Calu3 (cell line): ENCODE data around the gene HMCN2. TPM values are rescaled to one million over a fixed set of nuclear protein-coding genes. Genes with fewer than 3 reads are reported as not detected.

ENCODE experiments used
- BruUV-seq: library from RNA; stranded (reverse); fragments of 400-500 nt; replicated peaks from 2 replicates; lab custom pipeline; 2021; lab: Mats Ljungman, UMichigan
- CTCF ChIA-PET: fragments of 300-600 bp; sonication (Branson Sonifier 250); formaldehyde crosslinking; loops from one replicate; lab custom pipeline; 2022; ENCODE audit warnings: antibody characterized with exemption; lab: Charles Lee
- DNase-seq: peaks from one replicate; pipeline ENCODE4 v3.0.0; 2022
- H3K27ac Mint-ChIP-seq: one replicate; pipeline ENCODE4 v1.8.0; 2022; ENCODE audit warnings: mixed read lengths; ENCODE audit not compliant: unreplicated experiment
- H3K27me3 Mint-ChIP-seq: one replicate; pipeline ENCODE4 v1.8.0; 2022; ENCODE audit warnings: mixed read lengths; ENCODE audit not compliant: unreplicated experiment
- H3K36me3 Mint-ChIP-seq: one replicate; pipeline ENCODE4 v1.8.0; 2022; ENCODE audit warnings: mild to moderate bottlenecking, moderate library complexity, mixed read lengths; ENCODE audit not compliant: insufficient read depth, unreplicated experiment
- H3K4me1 Mint-ChIP-seq: one replicate; pipeline ENCODE4 v1.8.0; 2022; ENCODE audit warnings: mild to moderate bottlenecking, low read depth, mixed read lengths; ENCODE audit not compliant: unreplicated experiment
- H3K4me3 Mint-ChIP-seq: one replicate; pipeline ENCODE4 v1.8.0; 2022; ENCODE audit warnings: mild to moderate bottlenecking, low read depth, moderate library complexity, mixed read lengths; ENCODE audit not compliant: unreplicated experiment
- H3K9me3 Mint-ChIP-seq: one replicate; pipeline ENCODE4 v1.8.0; 2022; ENCODE audit warnings: low read depth, mixed read lengths; ENCODE audit not compliant: unreplicated experiment
- intact Hi-C: fragments of 100-400 bp; cut with micrococcal nuclease; formaldehyde crosslinking; loops from one replicate; pipeline ENCODE4 v1.10.0; 2022; ENCODE audit not compliant: unreplicated experiment
- total RNA-seq: library from RNA; stranded (reverse); gene quantifications from 2 replicates; pipeline ENCODE4 v1.2.3, GENCODE V29; 2022
- TF ChIP-seq, protein P1 (sequence below): fragments of 200-600 bp; IDR thresholded peaks from one replicate; pipeline ENCODE4 v1.8.0; 2022; ENCODE audit warnings: antibody characterized with exemption; ENCODE audit not compliant: unreplicated experiment

The HMCN2 gene
- total RNA-seq, 1 experiment from 2014 or later, result not detected

DNA sequence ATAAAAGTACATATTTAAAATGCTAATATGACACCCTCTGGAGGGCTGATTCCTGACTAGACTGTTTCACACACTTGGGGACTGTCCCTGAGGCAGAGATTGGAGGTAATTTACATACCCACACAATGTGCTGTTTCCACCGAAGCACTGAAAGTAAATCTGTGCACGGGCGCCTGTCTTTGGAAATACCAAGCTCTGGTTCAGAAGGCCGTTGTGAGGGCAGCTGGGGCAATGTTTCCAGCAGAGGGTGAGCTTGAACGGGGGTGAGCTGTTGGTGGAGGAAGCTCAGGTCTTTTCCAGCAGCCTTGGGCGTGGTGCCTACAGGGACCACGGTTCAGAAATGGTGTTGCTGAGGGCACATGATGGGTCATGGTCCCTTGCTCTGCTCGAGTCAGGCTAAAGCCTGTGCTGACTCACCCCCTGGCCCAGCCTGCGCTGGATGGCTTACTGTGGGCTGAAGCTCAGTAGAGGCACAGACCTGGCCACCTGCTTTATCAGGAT, 25.8 kb upstream of the HMCN2 start:
- CTCF ChIA-PET, result no interaction called here

DNA sequence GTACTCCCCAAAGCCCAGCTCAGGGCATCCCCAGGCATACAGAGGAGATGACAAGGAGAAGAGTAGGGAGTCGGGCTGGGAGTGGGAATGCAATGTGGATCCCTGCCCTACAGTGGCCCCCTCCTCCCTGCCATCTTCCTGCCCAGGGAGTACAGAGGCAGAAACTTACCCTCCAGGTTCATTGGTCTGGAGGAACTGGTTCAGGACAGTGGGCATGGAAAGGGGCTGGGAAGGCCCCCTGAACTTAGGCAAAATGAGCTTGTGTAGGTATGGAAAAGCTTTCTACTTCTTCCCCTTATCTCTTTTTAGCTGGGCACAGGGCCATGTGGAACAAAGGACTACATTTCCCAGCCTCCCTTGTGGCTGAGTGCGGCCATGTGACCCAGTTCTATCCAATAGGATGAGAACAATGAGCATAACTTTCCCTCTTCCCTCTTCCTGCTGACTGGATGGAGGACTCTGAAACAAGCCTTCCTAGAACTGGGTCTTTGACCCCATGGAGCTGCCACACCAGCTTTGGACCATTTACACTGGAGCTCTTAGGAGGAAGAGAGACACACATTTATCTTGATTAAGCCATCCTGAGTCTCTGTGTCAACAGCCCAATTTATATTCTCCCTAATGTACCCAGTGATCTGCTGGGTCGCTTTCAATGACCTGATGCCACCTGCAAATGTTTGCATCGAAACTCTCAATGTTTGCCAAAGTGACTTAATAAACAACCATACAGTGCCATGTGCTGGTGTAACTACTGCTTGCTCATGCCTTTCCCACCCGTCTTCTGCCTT, 25.0 kb upstream of the HMCN2 start:
- intact Hi-C loops, result no loop called here
- Mint-ChIP-seq H3K27me3 (no peaks in the 10 kb centered on the region), H3K27ac (no peak overlapping the region), H3K36me3 (no peaks in the 10 kb centered on the region), H3K4me3 (no peak overlapping the region), H3K4me1 (no peaks in the 10 kb centered on the region), H3K9me3 (no peaks in the 10 kb centered on the region)
- TF ChIP-seq, protein P1, sequence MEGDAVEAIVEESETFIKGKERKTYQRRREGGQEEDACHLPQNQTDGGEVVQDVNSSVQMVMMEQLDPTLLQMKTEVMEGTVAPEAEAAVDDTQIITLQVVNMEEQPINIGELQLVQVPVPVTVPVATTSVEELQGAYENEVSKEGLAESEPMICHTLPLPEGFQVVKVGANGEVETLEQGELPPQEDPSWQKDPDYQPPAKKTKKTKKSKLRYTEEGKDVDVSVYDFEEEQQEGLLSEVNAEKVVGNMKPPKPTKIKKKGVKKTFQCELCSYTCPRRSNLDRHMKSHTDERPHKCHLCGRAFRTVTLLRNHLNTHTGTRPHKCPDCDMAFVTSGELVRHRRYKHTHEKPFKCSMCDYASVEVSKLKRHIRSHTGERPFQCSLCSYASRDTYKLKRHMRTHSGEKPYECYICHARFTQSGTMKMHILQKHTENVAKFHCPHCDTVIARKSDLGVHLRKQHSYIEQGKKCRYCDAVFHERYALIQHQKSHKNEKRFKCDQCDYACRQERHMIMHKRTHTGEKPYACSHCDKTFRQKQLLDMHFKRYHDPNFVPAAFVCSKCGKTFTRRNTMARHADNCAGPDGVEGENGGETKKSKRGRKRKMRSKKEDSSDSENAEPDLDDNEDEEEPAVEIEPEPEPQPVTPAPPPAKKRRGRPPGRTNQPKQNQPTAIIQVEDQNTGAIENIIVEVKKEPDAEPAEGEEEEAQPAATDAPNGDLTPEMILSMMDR, result no peak
- BruUV-seq, result no TSS peak
- peak; percentile 58 for DNase-seq
- CTCF ChIA-PET, result no interaction called here

More for the DNA sequence above, 25.8 kb upstream of the HMCN2 start:
- Mint-ChIP-seq H3K27me3 (no peaks in the 10 kb centered on the region), H3K9me3 (no peaks in the 10 kb centered on the region), H3K4me3 (no peak overlapping the region), H3K27ac (no peak overlapping the region), H3K4me1 (no peaks in the 10 kb centered on the region), H3K36me3 (no peaks in the 10 kb centered on the region)
- TF ChIP-seq, protein P1, result no peak
- intact Hi-C loops, result no loop called here
- BruUV-seq, result no TSS peak
- no peak for DNase-seq

DNA sequence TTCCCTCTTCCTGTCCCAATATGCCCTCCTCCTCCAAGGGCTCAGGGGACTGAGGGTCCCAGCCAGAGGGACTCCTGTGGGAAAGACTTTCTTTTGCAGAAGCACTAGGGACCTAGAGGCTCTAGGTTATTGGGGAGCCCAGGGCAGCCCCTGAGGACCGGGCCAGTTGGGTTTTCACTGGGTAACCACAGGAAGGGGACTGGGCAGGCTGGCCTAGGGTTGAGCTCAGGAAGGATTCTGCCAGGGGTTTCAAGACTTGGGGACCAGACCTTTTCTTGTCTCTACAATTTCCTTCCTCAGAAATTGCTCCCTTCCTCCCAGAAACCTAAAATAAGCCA, 24.4 kb upstream of the HMCN2 start:
- intact Hi-C loops, result no loop called here
- H3K9me3 Mint-ChIP-seq, result no peaks in the 10 kb centered on the region
- no peak overlapping the region for H3K27ac Mint-ChIP-seq
- CTCF ChIA-PET, result no interaction called here
- no peaks in the 10 kb centered on the region for H3K4me1 Mint-ChIP-seq
- H3K4me3 Mint-ChIP-seq, result no peak overlapping the region
- no TSS peak for BruUV-seq
- no peaks in the 10 kb centered on the region for H3K27me3 Mint-ChIP-seq
- TF ChIP-seq, protein P1, result no peak
- DNase-seq, result no peak
- H3K36me3 Mint-ChIP-seq, result no peaks in the 10 kb centered on the region

DNA sequence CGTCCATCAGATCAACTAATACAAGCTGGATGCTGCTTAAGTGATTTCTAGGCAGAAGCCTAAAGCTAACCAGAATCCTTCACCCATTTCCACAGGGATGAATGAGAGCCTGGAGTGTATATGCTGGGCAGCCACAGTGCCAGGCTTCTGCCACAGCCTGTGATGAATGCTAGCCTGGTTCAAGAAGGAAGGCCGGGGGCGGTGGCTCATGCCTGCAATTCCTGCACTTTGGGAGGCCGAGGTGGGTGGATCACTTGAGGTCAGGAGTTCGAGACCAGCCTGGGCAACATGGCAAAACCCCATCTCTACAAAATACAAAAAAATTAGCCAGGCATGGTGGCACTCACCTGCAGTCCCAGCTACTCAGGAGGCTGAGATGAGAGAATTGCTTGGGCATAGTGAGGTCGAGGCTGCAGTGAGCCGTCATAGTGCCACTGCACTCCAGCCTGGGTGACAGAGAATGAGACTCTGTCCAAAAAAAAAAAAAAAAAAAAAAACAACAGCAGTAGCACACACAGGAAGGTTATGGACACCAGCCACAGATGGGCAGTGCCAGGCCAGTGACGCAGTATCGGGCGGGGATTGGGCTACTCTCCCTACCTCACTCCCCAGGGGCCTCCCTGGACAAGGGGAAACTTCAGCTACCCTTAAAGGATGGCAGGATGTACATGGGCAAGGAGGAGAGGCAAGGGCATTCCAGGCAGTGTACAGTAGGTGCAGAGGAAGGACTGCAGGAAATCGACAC, 23.1 kb upstream of the HMCN2 start:
- TF ChIP-seq, protein P1, result no peak
- DNase-seq, result no peak
- H3K9me3 Mint-ChIP-seq, result no peaks in the 10 kb centered on the region
- CTCF ChIA-PET, result no interaction called here
- BruUV-seq, result no TSS peak
- H3K4me1 Mint-ChIP-seq, result no peaks in the 10 kb centered on the region
- H3K36me3 Mint-ChIP-seq, result no peaks in the 10 kb centered on the region
- peak overlapping the region; percentile 27 for H3K27ac Mint-ChIP-seq
- no peaks in the 10 kb centered on the region for H3K27me3 Mint-ChIP-seq
- H3K4me3 Mint-ChIP-seq, result peak overlapping the region; percentile 10
- intact Hi-C loops, result no loop called here
